IMR-90 (cell line): ENCODE measurements around the gene PMEPA1. TPM values are rescaled to one million over a fixed set of nuclear protein-coding genes. Genes with fewer than 3 reads are reported as not detected.
A peak's percentile ranks its signal among the peaks of the same experiment; 100 is the strongest.

Experiments
- ATAC-seq: fragments of 200-7000 bp; cut with Tn5 transposase; 2 replicates; pipeline ENCODE4 v1.9.1; 2020; ENCODE audit warnings: low read depth, mild to moderate bottlenecking, moderate library complexity
- BruUV-seq: library from RNA; stranded (reverse); fragments of 400-500 nt; replicated peaks from 2 replicates; lab custom pipeline; 2021; lab: Mats Ljungman, UMichigan
- CTCF ChIA-PET: fragments of 300-600 bp; formaldehyde crosslinking; extraction: SDS; loops from one replicate; lab custom pipeline; 2021; ENCODE audit warnings: antibody characterized with exemption; lab: Yijun Ruan, JAX
- POLR2A ChIA-PET: fragments of 300-600 bp; sonication (Branson Sonifier 250); formaldehyde crosslinking; loops from one replicate; lab custom pipeline; 2022; ENCODE audit warnings: antibody characterized with exemption; ENCODE audit not compliant: unreplicated experiment; lab: Charles Lee
- DNase-seq: peaks from one replicate; pipeline ENCODE4 v3.0.0; 2013
- H2AFZ ChIP-seq: replicated peaks from 2 replicates; pipeline ENCODE3; 2013; ENCODE audit warnings: low read length, mild to moderate bottlenecking; ENCODE audit not compliant: poor library complexity
- H2AK5ac ChIP-seq: 2 replicates; pipeline ENCODE4 v1.6.1; 2013; ENCODE audit warnings: low read depth, low read length, inconsistent platforms
- H2AK9ac ChIP-seq: replicated peaks from 2 replicates; pipeline ENCODE3; 2013; ENCODE audit warnings: mild to moderate bottlenecking, low read depth, low read length, moderate library complexity; ENCODE audit not compliant: poor library complexity
- H2BK120ac ChIP-seq: 2 replicates; pipeline ENCODE4 v1.6.1; 2013; ENCODE audit warnings: low read depth, low read length, inconsistent platforms
- H2BK15ac ChIP-seq: 3 replicates; pipeline ENCODE4 v1.6.1; 2013; ENCODE audit warnings: low read depth, low read length, inconsistent platforms
- H2BK20ac ChIP-seq: 2 replicates; pipeline ENCODE4 v1.6.1; 2013; ENCODE audit warnings: low read depth, mild to moderate bottlenecking, inconsistent platforms, low read length, moderate library complexity
- H2BK5ac ChIP-seq: 2 replicates; pipeline ENCODE4 v1.6.1; 2013; ENCODE audit warnings: mild to moderate bottlenecking, low read depth, low read length, inconsistent platforms; ENCODE audit not compliant: poor library complexity, severe bottlenecking
- H3K14ac ChIP-seq: replicated peaks from 2 replicates; pipeline ENCODE4 v1.6.1; 2013; ENCODE audit warnings: low read depth, low read length, inconsistent platforms
- H3K18ac ChIP-seq: 2 replicates; pipeline ENCODE4 v1.6.1; 2013; ENCODE audit warnings: low read depth, low read length, control low read depth
- H3K23ac ChIP-seq: 2 replicates; pipeline ENCODE4 v1.6.1; 2013; ENCODE audit warnings: low read depth, low read length, inconsistent platforms
- H3K27ac ChIP-seq: 2 replicates; pipeline ENCODE4 v1.5.1; 2013; ENCODE audit warnings: mild to moderate bottlenecking, control low read depth, low read length; ENCODE audit not compliant: insufficient read depth
- H3K27me3 ChIP-seq: 2 replicates; pipeline ENCODE4 v1.6.1; 2013; ENCODE audit warnings: low read length; ENCODE audit not compliant: control insufficient read depth, insufficient read depth
- H3K36me3 ChIP-seq: 2 replicates; pipeline ENCODE4 v1.6.1; 2013; ENCODE audit warnings: low read length, mixed read lengths; ENCODE audit not compliant: control insufficient read depth, insufficient read depth
- H3K4ac ChIP-seq: 2 replicates; pipeline ENCODE4 v1.6.1; 2013; ENCODE audit warnings: low read depth, low read length, inconsistent platforms
- H3K4me1 ChIP-seq: 2 replicates; pipeline ENCODE4 v1.6.1; 2013; ENCODE audit warnings: low read length, mixed read lengths; ENCODE audit not compliant: control insufficient read depth, insufficient read depth
- H3K4me2 ChIP-seq: 2 replicates; pipeline ENCODE4 v1.6.1; 2013; ENCODE audit warnings: low read depth, mild to moderate bottlenecking, control low read depth, low read length, moderate library complexity
- H3K4me3 ChIP-seq: 2 replicates; pipeline ENCODE4 v1.5.1; 2013; ENCODE audit warnings: low read depth, mild to moderate bottlenecking, control low read depth, low read length, moderate library complexity; ENCODE audit not compliant: insufficient read depth
- H3K56ac ChIP-seq: 2 replicates; pipeline ENCODE4 v1.6.1; 2013; ENCODE audit warnings: low read length, inconsistent platforms; ENCODE audit not compliant: insufficient read depth; ENCODE audit errors: extremely low read depth
- H3K79me1 ChIP-seq, 2 experiments: 2 replicates each; pipeline ENCODE4 v1.6.1; 2013; ENCODE audit warnings: low read length in 2 of 2, inconsistent platforms in 1 of 2, low read depth in 1 of 2
- H3K9ac ChIP-seq: 2 replicates; pipeline ENCODE4 v1.6.1; 2013; ENCODE audit warnings: low read depth, low read length, control low read depth
- H3K9me1 ChIP-seq: 2 replicates; pipeline ENCODE4 v1.6.1; 2013; ENCODE audit warnings: low read length, inconsistent platforms; ENCODE audit not compliant: insufficient read depth
- H3K9me3 ChIP-seq: 2 replicates; pipeline ENCODE4 v1.6.1; 2013; ENCODE audit warnings: low read length; ENCODE audit not compliant: control insufficient read depth, insufficient read depth
- H4K20me1 ChIP-seq: 2 replicates; pipeline ENCODE4 v1.6.1; 2013; ENCODE audit warnings: low read length, inconsistent platforms; ENCODE audit not compliant: insufficient read depth
- H4K5ac ChIP-seq: 2 replicates; pipeline ENCODE4 v1.6.1; 2013; ENCODE audit warnings: mild to moderate bottlenecking, low read depth, low read length, control low read depth
- H4K8ac ChIP-seq, 2 experiments: 2 replicates each; pipeline ENCODE4 v1.6.1; 2013; ENCODE audit warnings: low read depth in 2 of 2, low read length in 2 of 2, control low read depth in 1 of 2, inconsistent platforms in 1 of 2
- H4K91ac ChIP-seq: 2 replicates; pipeline ENCODE4 v1.6.1; 2013; ENCODE audit warnings: low read depth, low read length, inconsistent platforms; ENCODE audit not compliant: insufficient read depth
- BHLHE40 ChIP-seq: fragments of 150-350 bp; IDR thresholded peaks from 2 replicates; pipeline ENCODE4 v1.6.1; 2016; ENCODE audit warnings: mild to moderate bottlenecking, low read depth, low read length
- CEBPB ChIP-seq: IDR thresholded peaks from 2 replicates; pipeline ENCODE4 v1.6.1; 2012; ENCODE audit warnings: low read depth, low read length, improper control_type of control experiment
- CHD1 ChIP-seq: IDR thresholded peaks from 2 replicates; pipeline ENCODE4 v1.6.1; 2012; ENCODE audit warnings: low read depth, low read length, improper control_type of control experiment
- CTCF ChIP-seq: conservative IDR thresholded peaks from 2 replicates; pipeline ENCODE4 v1.5.1; 2012; ENCODE audit warnings: mild to moderate bottlenecking, low read depth, low read length, improper control_type of control experiment
- FOS ChIP-seq: fragments of 150-350 bp; IDR thresholded peaks from 2 replicates; pipeline ENCODE4 v1.6.1; 2016; ENCODE audit warnings: low read depth, low read length
- MAFK ChIP-seq: IDR thresholded peaks from 2 replicates; pipeline ENCODE4 v1.6.1; 2012; ENCODE audit warnings: low read depth, low read length, improper control_type of control experiment
- MAZ ChIP-seq: IDR thresholded peaks from 2 replicates; pipeline ENCODE4 v1.6.1; 2012; ENCODE audit warnings: low read depth, mild to moderate bottlenecking, low read length, improper control_type of control experiment, moderate library complexity, borderline replicate concordance
- MXI1 ChIP-seq: IDR thresholded peaks from 2 replicates; pipeline ENCODE4 v1.6.1; 2012; ENCODE audit warnings: low read depth, mild to moderate bottlenecking, low read length, moderate library complexity, borderline replicate concordance
- NFE2L2 ChIP-seq: fragments of 150-350 bp; IDR thresholded peaks from 2 replicates; pipeline ENCODE4 v1.6.1; 2016; ENCODE audit warnings: low read depth, mild to moderate bottlenecking, low read length
- POLR2A ChIP-seq: IDR thresholded peaks from 2 replicates; pipeline ENCODE4 v1.6.1; 2012; ENCODE audit warnings: mild to moderate bottlenecking, low read depth, low read length
- RAD21 ChIP-seq: IDR thresholded peaks from 2 replicates; pipeline ENCODE4 v1.6.1; 2012; ENCODE audit warnings: low read length, improper control_type of control experiment
- RCOR1 ChIP-seq: IDR thresholded peaks from 2 replicates; pipeline ENCODE4 v1.6.1; 2012; ENCODE audit warnings: mild to moderate bottlenecking, low read length, improper control_type of control experiment; ENCODE audit not compliant: insufficient replicate concordance
- RFX5 ChIP-seq: IDR thresholded peaks from 2 replicates; pipeline ENCODE4 v1.8.0; 2012; ENCODE audit warnings: low read depth, mild to moderate bottlenecking, low read length, moderate library complexity
- SMC3 ChIP-seq: fragments of 150-350 bp; IDR thresholded peaks from 2 replicates; pipeline ENCODE4 v1.6.1; 2016; ENCODE audit warnings: low read depth, mild to moderate bottlenecking, antibody characterized with exemption, low read length, moderate library complexity
- USF2 ChIP-seq: fragments of 150-350 bp; IDR thresholded peaks from 2 replicates; pipeline ENCODE4 v1.6.1; 2017; ENCODE audit warnings: mild to moderate bottlenecking, antibody characterized with exemption, low read length, low read depth
- WGBS, 2 experiments: methylation state at CpG; one replicate each; pipeline versions ENCODE4 v1.1.5 to v1.1.7; 2013; ENCODE audit warnings: missing lambda C conversion rate in 2 of 2; ENCODE audit not compliant: insufficient read length in 1 of 2; ENCODE audit errors: extremely low coverage in 2 of 2; 5-methylcytosine and 5-hydroxymethylcytosine counted together
- dilution Hi-C: fragments of 300-500 bp; cut with HindIII; formaldehyde crosslinking; loops from one replicate; pipeline ENCODE4 v1.14.3; 2018; ENCODE audit warnings: low sequenced_read_pairs; ENCODE audit not compliant: unreplicated experiment
- in situ Hi-C: fragments of 300-500 bp; cut with MboI; formaldehyde crosslinking; loops from 3 replicates; pipeline ENCODE4 v1.14.3; 2019; ENCODE audit warnings: low sequenced_read_pairs, inconsistent platforms, mixed read lengths
- intact Hi-C: fragments of 100-400 bp; cut with micrococcal nuclease; formaldehyde crosslinking; loops from 2 replicates; pipeline ENCODE4 v1.10.0; 2022
- polyA plus RNA-seq, 3 experiments: library from polyadenylated mRNA; depleted of rRNA; stranded (reverse); fragments of >200 nt; gene quantifications; 2 replicates each; pipeline ENCODE4 v1.2.3, GENCODE V29; 2012; ENCODE audit warnings: low replicate concordance in 1 of 3
- total RNA-seq: library from RNA; depleted of rRNA; stranded (reverse); fragments of >200 nt; gene quantifications from 2 replicates; pipeline ENCODE4 v1.2.3, GENCODE V29; 2012
- TF ChIP-seq, protein P1 (sequence below): fragments of 150-350 bp; IDR thresholded peaks from 2 replicates; pipeline ENCODE4 v1.6.1; 2016; ENCODE audit warnings: low read depth, mild to moderate bottlenecking, low read length, moderate library complexity, borderline replicate concordance

The PMEPA1 gene
- total and polyA plus RNA-seq, 2 of the 4 experiments (the other 2 are of a cell fraction) = 2.0 to 6.9 TPM

- CTCF ChIA-PET = no interaction called here
Observed at GRCh38 chr20:57715268-57715904, 5.6 kb upstream of the PMEPA1 start.

More at GRCh38 chr20:57715268-57715904, 5.6 kb upstream of the PMEPA1 start:
- no peak overlapping the region for H3K9ac ChIP-seq
- 0 out of 4 replicates have a peak overlapping the region, but pooled peaks of 1 of the 2 experiments have one; percentile 18 for H4K8ac ChIP-seq
- no peaks in the 10 kb centered on the region for H3K9me3 ChIP-seq
- in situ Hi-C loops (no loop called here), dilution Hi-C loops (no loop called here), intact Hi-C loops (no loop called here)
- no peak overlapping the region for H4K5ac ChIP-seq
- H3K36me3 ChIP-seq = no peaks in the 10 kb centered on the region
- H3K4me3 ChIP-seq = no peak overlapping the region
- H2BK5ac ChIP-seq = no peak overlapping the region
- H3K18ac ChIP-seq = no peak overlapping the region
- H4K91ac ChIP-seq = no peak overlapping the region
- no peak overlapping the region for H3K23ac ChIP-seq
- peak overlapping the region; percentile 75 for H2AK9ac ChIP-seq
- POLR2A ChIA-PET = no interaction called here
- no peak overlapping the region for H3K4me2 ChIP-seq
- peaks cover 18% of the 10 kb centered on the region for H3K4me1 ChIP-seq
- peak overlapping the region; percentile 36 for H2AK5ac ChIP-seq
- no peaks in the 10 kb centered on the region for H4K20me1 ChIP-seq
- H3K27me3 ChIP-seq = no peaks in the 10 kb centered on the region
- no peak overlapping the region for H3K14ac ChIP-seq
- no peak overlapping the region for H3K56ac ChIP-seq
- no peak for ATAC-seq
- peak overlapping the region; percentile 37; the same call in 1 of the 2 replicates for H2BK120ac ChIP-seq
- peaks cover 19% of the 10 kb centered on the region for H3K9me1 ChIP-seq
- TF ChIP-seq MAFK (no peak), RFX5 (no peak), USF2 (no peak), MAZ (no peak), CTCF (no peak), SMC3 (no peak), RAD21 (no peak), POLR2A (no peak), BHLHE40 (no peak), MXI1 (no peak), FOS (no peak), CHD1 (no peak), RCOR1 (no peak), CEBPB (no peak), NFE2L2 (no peak)
- TF ChIP-seq, protein P1, sequence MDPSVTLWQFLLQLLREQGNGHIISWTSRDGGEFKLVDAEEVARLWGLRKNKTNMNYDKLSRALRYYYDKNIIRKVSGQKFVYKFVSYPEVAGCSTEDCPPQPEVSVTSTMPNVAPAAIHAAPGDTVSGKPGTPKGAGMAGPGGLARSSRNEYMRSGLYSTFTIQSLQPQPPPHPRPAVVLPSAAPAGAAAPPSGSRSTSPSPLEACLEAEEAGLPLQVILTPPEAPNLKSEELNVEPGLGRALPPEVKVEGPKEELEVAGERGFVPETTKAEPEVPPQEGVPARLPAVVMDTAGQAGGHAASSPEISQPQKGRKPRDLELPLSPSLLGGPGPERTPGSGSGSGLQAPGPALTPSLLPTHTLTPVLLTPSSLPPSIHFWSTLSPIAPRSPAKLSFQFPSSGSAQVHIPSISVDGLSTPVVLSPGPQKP = no peak
- DNase-seq = no peak
- peak overlapping the region; percentile 38; the same call in 1 of the 2 replicates for H3K4ac ChIP-seq
- peak overlapping the region; percentile 0; the same call in 1 of the 2 replicates for H2BK20ac ChIP-seq
- no TSS peak for BruUV-seq
- H3K27ac ChIP-seq = no peak overlapping the region
- peak overlapping the region; percentile 18 for H2AFZ ChIP-seq
- WGBS, 2 experiments = 92% methylated on average over 5 of the region's 15 CpGs; no CpG with 5 or more reads in 1 of the 2 experiments
- no peak overlapping the region for H2BK15ac ChIP-seq
- H3K79me1 ChIP-seq = peaks cover 0 to 2% of the 10 kb centered on the region in 2 experiments; a peak in 1 of 4 replicates
